ENCODE results near the gene ANKRD61.
"Not testable (repeated sequence)": the region's sequence is repeated elsewhere in the genome, so short reads cannot be mapped to it uniquely, and the experiment has no call there.

Gene ANKRD61

DNA sequence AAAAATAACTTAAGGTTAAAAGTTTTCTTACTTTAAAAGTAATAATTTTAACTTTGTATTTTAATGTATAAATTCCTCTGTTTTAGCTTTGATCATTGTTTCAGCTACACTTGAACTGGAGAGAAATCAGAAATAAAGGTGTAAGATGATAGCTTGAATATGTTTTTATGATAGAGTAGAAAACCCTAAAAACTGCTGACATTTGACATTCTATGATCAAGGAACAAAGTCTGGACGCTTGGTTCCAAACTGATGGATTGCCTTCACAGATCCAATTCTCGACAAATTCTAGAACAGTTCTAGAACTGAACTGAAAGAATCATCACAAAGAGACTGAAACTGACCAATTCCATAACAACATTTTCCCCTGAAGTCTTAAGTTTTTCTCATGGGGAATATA is at the start of gene ANKRD61:
TSS of gene ANKRD61 (plus strand) at position 389 of the 400 bp plus-strand sequence. CDS start at position 389, 0 bp downstream.
- DNase-seq, result no peak
- in situ Hi-C loops (cut with HindIII; ENCODE audit: low pct_ligation_motif_present, low pct_unique_long_range_greater_than_20kb, low sequenced_read_pairs), result no loop called here

DNA sequence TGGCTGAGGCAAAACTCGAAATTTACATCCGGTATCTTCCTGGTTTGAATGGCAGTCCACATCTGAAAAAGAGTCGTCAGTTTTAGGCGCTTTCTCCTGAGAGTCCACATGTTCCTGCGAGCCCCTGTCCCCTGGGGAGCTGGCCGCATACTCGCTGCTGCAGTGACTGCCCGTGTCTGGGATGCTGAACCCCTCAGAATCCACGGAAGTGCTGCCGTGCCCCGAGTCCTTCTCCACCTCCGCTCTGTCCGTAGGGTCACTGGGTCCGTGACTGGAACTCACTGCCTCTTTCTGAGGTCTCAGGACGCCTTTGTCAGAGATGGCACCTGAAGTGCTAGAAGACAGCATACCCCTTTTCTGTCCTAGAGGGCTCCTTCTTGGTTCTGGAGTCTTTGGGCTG is 44.1 kb upstream of the ANKRD61 start:
- in situ Hi-C loops (cut with HindIII; ENCODE audit: low pct_ligation_motif_present, low pct_unique_long_range_greater_than_20kb, low sequenced_read_pairs); DNase-seq: not testable (repeated sequence)

DNA sequence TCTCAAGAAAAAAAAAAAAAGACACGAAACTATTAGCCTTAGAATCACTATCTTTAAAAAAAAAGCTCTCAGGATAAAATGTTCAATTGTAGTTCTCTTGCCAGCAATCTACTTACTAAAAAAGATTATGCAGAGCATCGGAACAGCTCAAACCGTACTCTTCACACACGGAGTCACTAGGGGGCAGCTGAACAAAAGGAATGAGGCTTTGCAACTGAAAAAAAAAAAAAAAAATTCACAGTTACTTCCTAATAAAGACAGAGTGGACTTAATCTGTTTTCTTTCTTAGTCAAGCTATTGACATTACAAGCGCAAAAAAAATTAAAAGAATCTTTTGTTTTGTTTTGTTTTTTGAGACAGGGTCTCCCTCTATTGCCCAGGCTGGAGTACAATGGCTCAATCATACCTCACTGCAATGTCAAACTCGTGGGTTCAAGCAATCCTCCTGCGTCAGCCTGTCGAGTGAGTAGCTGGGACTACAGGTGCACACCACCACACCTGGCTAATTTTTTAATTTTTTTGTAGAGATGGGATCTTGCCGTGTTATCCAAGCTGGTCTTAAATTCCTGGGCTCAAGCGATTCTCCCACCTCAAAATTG is 33.9 kb upstream of the ANKRD61 start:
- DNase-seq, result peak; percentile 79
- in situ Hi-C loops (cut with HindIII; ENCODE audit: low pct_ligation_motif_present, low pct_unique_long_range_greater_than_20kb, low sequenced_read_pairs), result no loop called here

DNA sequence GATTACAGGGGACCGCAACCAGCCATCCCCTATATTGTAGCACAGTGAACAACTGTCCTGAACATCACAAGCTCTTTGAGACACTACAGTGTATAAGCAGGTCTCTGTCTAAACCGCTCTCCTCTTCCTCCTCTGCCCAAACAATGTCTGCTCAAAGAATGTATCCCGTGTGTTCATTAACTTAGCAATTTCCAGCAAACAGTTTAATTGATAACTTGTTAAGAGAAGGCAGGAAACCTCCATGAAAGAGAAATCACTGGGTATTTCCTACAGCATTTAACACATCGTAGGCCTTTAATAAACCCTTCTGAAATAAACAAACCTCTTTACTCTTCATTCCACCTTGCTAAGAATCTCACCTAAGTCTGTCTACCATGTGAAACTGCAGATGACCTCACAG is 23.8 kb upstream of the ANKRD61 start:
- in situ Hi-C loops (cut with HindIII; ENCODE audit: low pct_ligation_motif_present, low pct_unique_long_range_greater_than_20kb, low sequenced_read_pairs), result no loop called here
- peak; percentile 29 for DNase-seq

DNA sequence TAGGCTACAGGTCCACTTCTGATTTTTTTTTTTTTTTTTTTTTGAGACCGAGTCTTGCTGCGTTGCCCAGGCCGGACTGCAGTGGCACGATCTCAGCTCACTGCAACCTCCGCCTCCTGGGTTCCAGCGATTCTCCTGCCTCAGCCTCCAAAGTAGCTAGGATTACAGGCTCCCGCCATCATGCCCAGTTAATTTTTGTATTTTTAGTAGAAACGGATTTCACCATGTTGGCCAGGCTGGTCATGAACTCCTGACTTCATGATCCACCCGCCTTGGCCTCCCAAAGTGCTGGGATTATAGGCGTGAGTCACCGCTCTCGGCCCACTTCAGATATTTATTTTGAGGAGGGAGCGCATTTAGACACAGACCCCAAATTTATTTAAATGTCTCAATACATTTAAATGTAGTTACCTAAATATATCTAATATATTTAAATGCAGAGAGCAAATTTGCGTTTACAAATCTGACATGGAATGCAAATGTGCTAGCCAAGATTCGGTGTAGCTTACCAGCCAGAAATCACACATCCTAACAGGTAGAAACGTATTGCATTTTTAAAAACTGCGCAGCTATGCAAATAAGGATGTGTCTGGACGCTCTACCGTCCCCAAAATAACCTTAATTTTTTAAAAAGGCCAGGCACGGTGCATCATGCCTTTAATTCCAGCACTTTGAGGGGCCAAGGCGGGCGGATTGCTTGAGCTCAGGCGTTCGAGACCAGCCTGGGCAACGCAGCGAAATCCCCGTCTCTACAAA is 23.2 kb upstream of the ANKRD61 start:
- peak; percentile 46 for DNase-seq
- in situ Hi-C loops (cut with HindIII; ENCODE audit: low pct_ligation_motif_present, low pct_unique_long_range_greater_than_20kb, low sequenced_read_pairs), result not testable (repeated sequence)

DNA sequence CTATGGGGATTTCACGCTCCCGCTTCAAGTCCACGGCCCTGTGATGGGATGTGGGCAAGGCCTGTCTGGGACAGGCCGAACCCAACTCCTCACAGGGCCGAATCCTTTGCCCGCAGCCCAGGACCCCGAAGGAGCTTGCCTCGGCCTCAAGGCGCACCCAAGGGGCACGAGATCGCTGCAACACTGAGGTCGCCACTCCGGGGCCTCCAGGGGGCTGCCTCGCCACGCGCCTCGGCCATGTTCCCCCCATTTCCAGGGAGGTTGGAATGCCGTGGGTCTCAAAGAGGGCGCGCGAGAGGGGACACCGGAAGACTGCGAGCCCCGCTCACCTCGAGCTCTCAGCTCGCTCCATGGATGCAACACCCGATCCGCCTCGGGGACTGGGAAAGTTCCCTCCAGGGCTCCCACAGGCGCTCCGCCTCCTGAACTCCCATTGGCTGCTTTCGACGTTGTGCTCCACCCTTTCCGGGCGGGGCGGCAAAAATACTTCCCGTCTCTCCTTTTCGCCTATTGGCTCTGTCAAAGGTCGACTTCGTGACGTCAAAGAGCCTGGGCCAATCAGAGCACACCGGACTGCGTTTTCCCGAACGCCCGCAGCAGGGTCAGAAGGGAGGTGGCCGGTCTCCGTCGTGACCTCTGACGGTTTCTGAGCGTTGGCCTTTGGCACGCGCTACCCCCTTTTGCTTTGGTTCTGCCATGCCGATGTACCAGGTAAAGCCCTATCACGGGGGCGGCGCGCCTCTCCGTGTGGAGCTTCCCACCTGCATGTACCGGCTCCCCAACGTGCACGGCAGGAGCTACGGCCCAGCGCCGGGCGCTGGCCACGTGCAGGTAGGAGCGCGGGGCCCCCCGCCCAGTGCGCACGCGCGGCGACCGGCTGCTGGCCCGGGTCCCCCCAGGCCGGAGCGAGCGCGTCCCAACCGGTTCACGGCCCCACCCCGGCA is 22.2 kb upstream of the ANKRD61 start, which contains the start of the genes AIMP2 and PMS2:
TSS of gene AIMP2 (plus strand) at position 605 of the 944 bp plus-strand sequence. CDS start at position 697, 92 bp downstream.
TSS of gene PMS2 (minus strand) at position 382 of the 944 bp plus-strand sequence. CDS start at position 352, 30 bp downstream.
- peak; percentile 100 for DNase-seq
- in situ Hi-C loops (cut with HindIII; ENCODE audit: low pct_ligation_motif_present, low pct_unique_long_range_greater_than_20kb, low sequenced_read_pairs), result no loop called here

DNA sequence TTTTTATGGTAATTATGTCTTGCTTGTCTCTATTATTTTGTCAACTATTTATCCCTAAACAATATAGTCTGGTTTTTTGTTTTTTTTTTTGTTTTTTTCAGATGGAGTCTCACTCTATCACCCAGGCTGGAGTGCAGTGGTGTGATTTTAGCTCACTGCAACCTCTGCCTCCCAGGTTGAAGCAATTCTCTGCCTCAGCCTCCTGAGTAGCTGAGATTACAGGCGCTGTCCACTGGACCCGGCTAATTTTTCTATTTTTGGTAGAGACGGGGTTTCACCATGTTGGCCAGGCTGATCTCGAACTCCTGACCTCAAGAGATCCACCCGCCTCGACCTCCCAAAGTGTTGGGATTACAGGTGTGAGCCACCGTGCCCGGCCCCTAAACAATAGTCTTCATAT is 20.8 kb upstream of the ANKRD61 start:
- DNase-seq; in situ Hi-C loops (cut with HindIII; ENCODE audit: low pct_ligation_motif_present, low pct_unique_long_range_greater_than_20kb, low sequenced_read_pairs): not testable (repeated sequence)

DNA sequence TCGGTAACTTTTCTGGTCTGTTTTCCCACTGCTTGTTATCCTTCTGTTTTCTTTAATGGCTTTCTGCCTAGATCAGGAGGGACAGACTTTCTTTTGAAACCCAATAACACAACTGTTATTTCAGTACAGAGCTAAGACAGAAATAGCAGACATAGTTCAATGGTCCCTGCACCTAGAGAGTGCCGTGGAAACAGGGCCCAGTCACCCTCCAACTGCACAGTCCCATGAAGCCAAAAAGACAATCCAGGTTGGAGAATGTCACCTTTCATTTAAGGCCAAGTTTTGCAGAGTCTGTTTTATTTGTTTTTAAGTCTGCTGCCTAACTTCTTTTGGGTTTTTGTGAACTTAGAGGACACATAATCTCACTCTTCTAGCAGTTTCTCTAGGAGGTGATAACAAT is 19.6 kb upstream of the ANKRD61 start:
- in situ Hi-C loops (cut with HindIII; ENCODE audit: low pct_ligation_motif_present, low pct_unique_long_range_greater_than_20kb, low sequenced_read_pairs), result no loop called here
- no peak for DNase-seq

DNA sequence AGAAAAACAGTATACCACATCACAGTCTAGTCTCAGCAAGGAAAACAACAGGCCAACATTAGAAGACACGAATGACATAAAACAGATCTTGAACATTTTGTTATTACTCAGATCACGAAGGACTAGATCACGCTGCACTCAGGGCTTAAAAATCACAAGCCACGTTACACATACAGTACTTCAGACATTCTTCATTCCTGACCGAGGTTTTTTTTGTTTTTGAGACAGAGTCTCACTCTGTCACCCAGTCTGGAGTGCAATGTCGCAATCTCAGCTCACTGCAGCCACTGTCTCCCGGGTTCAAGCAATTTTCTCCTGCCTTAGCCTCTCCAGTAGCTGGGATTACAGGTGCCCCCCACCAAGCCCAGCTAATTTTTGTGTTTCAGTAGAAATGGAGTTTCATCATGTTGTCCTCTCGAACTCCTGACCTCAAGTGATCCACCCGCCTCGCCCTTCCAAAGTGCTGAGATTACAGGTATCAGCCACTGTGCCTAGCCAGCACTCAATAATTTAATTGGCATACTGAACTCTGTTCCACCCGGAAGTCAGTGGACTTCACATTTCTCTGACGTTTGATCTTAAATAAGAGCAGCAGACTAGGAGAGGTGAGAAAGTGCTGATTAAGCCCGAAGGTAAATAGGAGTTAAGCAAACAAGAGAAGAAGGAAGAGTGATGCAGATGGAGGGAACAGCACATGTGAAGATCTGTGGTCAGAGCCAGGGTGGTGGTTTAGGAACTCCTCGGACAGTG is 18.6 kb upstream of the ANKRD61 start:
- no peak for DNase-seq
- in situ Hi-C loops (cut with HindIII; ENCODE audit: low pct_ligation_motif_present, low pct_unique_long_range_greater_than_20kb, low sequenced_read_pairs), result no loop called here

DNA sequence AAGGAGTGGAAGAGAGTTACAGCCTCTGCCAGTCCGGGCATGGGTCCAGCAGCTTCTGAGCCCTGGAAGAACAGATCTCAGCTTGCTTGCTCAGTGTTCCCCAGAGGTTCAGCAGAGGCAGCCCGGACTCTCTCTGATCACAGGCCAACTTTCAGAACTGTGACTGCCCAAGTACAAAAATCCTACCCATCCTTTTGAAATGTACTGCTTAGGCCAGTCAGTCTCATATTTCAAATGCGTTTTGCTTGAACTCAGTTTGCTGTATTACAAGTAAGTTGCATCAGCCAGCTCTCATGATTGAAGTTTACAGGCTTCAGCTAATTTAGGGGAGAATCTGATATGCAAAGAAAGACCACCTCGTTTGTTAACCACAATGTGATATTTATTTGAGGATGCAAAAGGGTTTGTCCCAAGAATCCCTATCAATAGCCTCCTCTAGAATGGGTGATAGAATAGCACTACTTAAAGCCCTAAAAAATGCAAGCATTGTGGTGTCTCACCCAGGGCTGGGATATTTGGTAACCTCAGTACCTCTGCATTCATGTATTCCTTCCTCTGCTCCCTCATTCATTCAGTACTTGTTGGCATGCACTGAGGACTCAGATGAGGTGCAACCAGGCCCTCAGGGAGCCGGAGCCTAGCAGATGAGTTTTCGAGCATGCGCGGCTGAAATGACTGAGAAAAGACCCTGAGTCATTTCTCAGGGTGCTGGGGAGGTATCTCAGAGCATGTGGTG is 15.1 kb upstream of the ANKRD61 start:
- in situ Hi-C loops (cut with HindIII; ENCODE audit: low pct_ligation_motif_present, low pct_unique_long_range_greater_than_20kb, low sequenced_read_pairs), result no loop called here
- peak; percentile 30 for DNase-seq

DNA sequence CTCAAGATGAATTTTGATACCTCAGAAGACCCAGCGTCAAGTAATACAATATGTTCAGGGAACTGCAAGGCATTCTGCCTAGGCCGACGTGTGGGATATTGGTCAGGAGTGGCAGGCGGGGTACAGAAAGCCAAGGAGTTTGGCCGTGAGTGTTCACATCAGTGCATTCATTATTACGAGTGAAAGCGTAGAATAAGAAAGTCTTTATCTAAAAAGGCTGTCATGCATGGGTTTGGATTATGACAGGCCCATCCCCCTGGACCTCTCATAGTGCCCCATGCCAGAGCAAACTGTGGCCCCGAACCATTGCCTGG is 14.6 kb upstream of the ANKRD61 start:
- no peak for DNase-seq
- in situ Hi-C loops (cut with HindIII; ENCODE audit: low pct_ligation_motif_present, low pct_unique_long_range_greater_than_20kb, low sequenced_read_pairs), result no loop called here

DNA sequence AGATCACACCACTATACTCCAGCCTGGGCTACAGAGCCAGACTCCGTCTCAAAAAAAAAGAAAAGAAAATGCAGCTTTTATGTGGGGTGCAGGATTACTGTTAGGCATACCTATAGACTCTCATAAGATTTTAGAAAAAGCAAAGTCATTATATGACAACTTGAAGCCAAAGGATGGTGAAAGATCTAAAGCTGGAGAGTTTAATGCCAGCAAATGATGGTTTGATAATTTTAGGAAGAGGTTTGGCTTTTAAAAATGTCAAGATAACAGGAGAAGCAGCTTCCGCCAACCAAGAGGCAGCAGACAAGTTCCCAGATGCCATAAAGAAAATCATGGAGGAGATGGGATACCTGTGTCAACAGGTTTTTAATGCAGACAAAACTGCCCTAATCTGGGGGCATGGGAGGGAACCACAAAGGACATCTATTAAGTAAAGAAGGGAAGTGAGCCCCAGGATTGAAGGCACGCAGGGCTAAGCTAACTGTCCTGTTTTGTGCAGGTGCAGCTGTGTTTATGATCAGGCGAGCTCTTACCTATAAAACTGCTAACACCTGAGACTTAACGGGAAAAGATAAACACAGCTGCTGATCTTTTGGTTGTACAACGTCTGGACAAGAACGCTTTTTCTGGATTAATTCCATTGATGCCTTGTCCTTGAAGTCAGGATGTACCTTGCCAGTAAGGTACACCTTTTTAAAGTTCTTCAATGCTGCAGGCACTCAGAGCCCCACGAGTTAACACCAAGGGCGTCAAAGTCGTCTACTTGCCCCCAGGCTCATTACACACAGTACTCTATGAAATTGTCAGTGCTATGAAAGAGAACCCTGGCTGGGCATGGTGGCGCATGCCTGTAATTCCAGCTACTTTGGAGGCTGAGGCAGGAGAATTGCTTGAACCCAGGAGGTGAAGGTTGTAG is 10.5 kb upstream of the ANKRD61 start:
- DNase-seq, result no peak
- in situ Hi-C loops (cut with HindIII; ENCODE audit: low pct_ligation_motif_present, low pct_unique_long_range_greater_than_20kb, low sequenced_read_pairs), result no loop called here

DNA sequence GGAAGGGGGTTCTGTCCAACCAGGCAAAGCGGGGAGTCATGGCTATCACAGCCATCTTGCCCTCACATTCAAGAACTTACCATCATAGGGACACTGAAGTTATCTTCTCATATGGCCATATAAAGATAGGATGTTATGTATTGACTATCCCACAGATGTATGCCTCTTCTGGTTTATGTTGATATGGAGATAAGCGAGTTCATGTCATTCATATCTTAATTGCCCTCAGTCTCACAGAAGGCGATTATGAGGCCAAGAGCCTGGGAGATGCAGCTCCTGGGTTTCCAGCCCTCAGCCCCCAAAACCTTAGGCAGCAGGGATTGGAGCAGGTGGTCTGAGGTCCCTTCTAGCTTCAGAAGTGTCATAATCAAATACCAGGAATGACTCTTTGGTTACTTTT is 8.5 kb upstream of the ANKRD61 start:
- DNase-seq, result no peak
- in situ Hi-C loops (cut with HindIII; ENCODE audit: low pct_ligation_motif_present, low pct_unique_long_range_greater_than_20kb, low sequenced_read_pairs), result no loop called here

DNA sequence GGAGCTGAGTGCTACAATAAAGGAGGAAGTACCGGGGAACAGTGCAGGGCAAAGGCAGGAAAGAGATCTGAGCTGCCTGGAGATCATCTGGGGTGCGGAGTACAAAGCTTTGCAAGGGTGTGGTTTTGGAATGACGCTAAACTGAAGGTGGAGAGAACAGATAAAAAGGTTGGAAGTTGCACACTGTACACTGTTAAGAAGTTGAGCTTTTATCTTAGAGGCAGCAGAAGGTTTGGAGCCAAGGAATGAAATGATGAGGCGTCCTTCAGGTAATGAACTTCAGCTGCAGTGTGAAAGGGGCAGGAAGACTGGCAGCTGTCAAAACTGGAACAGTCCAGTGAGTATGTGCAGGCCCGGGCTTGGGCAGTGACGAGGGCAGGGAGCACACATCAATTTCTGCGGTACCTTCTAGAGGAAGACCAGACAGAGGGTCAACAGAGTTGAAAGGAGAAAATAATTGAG is 7.2 kb upstream of the ANKRD61 start:
- in situ Hi-C loops (cut with HindIII; ENCODE audit: low pct_ligation_motif_present, low pct_unique_long_range_greater_than_20kb, low sequenced_read_pairs), result no loop called here
- DNase-seq, result no peak

DNA sequence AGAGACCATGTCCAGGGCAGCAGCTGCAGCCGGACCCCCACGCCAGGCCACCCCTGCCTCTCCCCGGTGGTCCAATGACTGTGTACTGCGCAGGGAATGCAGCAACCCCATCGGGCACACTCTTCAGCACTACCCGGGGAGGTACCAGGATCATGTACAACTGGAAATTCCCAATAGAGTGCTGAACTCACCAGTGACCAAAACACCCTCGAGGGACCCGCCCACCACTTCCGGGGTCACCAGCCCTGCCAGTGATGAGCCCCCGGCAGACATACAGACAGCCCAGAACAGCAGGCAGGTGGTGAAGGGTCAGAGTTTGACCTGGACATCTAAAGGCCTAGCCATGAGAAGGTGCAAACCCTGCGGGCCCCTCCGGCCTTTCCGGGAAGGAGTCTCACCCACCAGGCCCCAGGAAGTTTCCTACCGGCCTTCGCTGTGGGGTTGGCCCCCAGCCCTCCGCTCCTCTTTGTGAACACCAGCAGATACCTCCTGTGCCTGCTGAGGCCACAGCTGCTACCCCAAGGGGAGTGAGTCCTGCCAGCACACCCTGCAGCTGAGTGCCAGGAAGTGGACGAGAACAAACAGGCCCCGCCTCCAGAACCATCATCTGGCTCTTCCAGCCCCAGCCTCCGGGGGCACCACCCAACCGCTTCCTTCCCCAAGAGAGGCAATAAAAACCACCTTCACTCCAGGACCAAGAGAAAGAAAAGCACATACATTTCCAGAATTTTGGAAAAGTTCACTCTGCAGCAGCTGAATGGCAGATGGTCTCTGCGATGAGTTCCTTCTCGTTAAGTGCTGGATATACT is 5.0 kb upstream of the ANKRD61 start:
- peak; percentile 75 for DNase-seq
- in situ Hi-C loops (cut with HindIII; ENCODE audit: low pct_ligation_motif_present, low pct_unique_long_range_greater_than_20kb, low sequenced_read_pairs), result no loop called here

DNA sequence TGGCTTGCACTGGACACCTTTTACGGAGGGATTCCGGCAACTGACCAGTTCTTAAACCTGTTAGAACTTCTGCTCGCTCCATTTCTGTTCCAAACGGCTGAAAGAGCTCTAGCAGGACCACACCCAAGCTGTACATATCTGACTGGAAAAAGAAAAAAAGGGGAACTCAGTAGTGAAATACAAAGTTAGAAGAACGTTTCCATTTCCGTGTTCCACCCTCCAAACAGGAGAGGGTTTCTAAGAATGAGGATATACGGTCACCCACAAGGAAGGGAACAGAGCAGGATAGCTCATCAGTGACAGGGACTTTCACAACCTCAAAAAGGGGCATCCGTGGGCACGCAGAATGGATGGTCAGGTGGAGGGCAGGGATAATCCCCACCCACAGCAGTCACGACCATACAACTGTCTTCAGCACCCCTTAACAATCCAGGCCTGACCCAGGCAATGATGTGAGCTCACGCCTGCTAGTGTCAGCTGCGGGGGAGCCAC is 4.3 kb upstream of the ANKRD61 start:
- no peak for DNase-seq
- in situ Hi-C loops (cut with HindIII; ENCODE audit: low pct_ligation_motif_present, low pct_unique_long_range_greater_than_20kb, low sequenced_read_pairs), result no loop called here

All from ACHN (cell line).